GM18868 (cell line): ENCODE results near the gene IGF2BP1.
"Not testable (repeated sequence)": the region's sequence is repeated elsewhere in the genome, so short reads cannot be mapped to it uniquely, and the experiment has no call there.

Experiments used
- ATAC-seq: cut with Tn5 transposase; IDR thresholded peaks from one replicate; pipeline ENCODE4 v1.9.1; 2021; ENCODE audit warnings: mild to moderate bottlenecking, moderate library complexity; ENCODE audit not compliant: unreplicated experiment

The IGF2BP1 gene

DNA sequence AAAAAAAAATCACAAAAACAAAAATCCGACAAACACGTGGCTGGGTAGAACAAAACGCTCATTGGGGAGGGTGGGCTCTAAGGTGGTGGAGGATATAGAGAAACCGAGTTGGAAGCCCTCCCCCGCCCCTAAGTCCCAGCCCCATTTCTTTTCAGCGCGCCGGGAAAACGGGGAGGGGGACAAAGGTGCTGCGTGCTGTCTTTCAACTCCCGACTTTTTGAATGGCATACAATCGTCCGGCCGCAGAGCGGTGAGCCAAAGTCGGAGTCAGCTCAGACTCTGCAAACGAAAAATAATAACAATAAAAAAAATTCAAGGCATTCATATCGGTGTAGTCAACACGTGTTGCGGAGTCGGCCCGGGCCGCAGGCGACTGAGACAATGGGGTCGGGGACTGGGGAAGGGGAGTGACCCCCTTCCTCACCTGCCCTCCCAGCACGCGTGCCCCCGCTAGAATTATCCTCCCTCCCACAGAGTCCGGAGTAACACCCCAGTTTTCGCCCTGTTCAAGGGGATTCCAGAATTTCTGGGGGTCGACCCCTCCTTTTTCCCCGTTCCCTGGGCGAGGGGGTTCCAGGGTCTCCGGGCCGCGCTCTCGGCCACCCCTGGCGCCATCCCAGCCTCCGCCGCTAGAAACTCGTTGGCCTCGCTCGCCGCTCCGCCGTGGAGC, 1.7 kb upstream of the IGF2BP1 start:
- no peak for ATAC-seq

DNA sequence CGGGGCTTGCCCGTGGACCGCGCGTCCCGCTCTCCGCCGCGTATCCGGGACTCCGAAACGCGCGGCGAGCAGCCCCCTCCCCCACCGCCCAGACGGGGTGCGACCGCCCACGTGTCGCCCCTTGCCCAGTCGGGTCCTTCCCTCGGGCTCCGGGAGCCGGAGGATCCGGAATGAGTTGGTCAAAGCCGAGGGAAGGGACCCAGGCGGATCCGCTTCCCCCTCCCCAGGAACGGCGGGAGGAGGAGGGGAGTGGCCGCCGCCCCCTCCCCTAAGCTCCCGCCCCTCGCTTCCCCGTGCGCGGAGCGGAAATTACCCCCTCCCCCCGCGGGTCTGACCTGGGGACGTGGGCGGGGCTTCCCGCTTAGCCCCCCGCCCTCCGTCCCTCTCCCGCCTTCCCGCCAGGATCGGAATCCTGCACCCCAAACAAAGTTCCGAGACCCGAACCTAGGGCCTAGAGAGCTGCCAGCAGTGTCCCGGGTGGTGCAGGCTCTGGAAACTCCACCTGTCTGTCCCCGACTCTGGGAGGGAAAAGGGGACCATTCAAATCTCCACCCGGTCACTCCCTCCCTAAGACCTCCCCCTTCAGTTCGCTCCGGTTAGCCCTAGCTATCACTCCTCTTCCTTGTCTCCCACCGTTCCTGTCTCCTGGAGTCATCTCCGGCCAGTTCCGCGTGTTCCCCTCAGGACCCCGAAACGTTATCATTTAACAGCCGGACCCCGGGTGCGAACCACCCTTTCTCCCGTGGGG, 1.0 kb upstream of the IGF2BP1 start:
- no peak for ATAC-seq

DNA sequence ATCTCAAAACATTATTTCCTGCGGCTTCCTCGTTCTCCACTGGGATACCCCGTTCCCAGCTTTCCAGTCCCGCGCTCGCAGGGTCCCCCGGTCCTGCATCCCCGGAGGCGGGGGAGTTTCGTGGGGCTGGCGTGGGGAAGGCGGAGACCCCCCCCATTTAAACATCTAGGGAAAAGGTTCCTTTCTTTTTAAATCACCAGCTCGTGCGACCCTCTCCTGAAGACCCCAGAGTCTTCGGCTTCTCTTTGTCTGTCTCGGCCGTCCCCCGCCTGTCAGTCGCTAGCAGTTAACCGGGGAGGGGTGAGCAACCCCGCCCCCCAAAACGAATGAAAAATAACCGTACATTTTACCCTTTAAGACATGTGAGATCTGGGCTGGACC, 473 bp upstream of the IGF2BP1 start:
- ATAC-seq: no peak

DNA sequence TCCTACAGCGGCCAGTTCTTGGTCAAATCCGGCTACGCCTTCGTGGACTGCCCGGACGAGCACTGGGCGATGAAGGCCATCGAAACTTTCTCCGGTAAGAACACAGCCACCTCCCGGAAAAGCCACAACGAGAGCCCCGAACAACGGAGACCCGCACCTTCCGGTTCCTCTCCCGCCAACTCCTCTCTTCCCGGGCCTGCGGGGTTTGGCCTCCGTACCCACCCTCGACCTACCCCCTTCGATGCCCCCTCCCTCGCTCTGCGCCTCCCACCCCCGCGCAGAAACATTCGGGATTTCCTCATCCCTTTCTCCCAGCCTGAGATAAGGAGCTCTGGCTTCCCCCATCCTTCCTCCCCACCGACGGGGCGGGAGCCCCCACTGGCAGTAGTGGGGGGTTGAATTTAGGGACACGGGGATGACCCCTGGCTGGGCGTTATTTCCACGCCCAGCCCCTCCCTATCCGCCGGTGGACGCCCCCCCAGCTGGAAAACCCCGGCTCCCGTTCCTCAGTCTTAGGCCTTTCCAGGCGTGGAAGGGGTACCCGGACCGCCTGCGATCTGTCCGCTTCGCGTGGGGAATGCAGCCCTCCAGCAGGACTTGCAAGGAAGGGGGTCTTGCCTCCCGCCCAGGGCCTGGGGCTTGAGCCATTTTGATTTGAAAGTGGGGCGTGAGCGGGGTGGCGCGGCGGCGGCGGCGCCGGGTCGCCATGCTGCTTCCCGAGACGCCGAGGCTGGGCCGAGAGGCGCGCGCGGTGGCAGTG, 822 bp downstream of the IGF2BP1 start:
- ATAC-seq: no peak

DNA sequence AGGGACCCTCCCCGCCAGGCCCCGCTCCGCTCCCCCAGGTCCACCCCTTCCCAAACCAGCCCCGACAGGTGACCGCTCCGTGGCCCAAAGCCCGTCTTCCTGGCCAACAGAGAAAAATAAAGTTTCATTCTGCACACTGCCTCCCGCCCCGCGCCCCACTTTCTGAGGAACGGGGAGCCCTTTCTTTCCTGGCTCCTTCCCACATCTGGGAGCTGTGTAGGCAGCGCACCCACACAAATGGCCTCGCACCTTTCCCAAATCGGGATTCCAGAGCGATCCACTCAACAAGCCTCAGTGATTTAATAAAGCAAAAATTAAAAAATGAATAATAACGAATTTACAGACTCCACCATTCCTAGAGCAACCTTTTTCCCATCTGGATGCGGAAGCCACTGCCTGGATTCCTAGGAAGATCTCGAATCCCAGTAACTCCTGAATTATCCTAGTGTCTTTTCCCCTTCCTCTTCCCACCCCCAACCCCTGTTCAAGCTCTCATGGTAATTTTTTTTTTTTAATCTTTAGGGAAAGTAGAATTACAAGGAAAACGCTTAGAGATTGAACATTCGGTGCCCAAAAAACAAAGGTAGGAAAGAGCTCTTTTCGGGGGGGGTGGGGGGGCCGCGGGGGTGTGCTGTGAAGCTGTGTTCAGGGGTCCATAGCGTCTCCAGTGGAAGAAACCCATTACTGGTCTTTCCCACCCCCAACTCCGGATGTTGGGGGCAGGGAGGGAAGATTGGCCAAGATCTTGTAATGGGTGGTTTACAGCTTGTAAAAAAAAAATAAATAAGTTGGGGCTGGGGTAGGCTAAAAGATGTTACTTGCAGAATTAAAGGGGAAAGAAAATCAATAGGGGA, 1.6 kb downstream of the IGF2BP1 start:
- ATAC-seq: no peak

DNA sequence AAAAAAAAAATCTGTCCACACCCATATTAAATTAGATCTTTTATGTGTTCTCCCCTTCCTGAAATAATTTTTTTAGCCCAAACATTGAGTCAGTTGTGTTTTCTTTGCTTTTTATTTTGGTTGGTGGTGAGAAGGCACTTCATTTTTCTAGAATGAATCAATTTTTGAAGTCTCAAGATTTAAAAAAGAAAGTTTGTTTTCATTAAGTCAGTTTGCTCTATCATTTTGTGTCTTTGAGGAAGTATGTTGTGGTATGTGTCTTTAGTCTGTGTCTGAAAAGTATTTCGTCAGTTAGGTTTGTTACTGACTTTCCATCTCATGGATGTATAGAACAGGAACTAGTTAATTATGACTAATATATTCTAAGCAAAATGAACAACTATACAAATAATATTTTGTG, 3.8 kb downstream of the IGF2BP1 start:
- ATAC-seq: no peak

DNA sequence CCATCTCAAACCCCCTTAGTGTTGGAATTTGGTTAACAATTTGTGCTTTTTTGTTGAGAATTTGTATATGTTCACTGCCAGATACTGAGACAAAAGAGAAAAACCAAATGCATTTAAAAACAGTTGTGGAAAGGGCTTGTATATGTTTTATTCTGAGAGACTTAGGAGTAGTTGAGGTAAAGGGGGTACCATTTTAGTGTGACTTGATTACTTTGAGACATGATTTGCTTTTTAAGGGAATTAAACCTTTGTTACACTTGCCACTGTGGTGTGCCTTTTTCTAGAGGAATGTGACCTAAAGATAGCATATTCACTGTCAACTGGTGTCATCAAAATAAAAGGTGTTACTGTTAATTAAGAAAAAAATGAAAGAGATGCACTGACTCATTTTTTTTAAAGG, 4.5 kb downstream of the IGF2BP1 start:
- no peak for ATAC-seq

DNA sequence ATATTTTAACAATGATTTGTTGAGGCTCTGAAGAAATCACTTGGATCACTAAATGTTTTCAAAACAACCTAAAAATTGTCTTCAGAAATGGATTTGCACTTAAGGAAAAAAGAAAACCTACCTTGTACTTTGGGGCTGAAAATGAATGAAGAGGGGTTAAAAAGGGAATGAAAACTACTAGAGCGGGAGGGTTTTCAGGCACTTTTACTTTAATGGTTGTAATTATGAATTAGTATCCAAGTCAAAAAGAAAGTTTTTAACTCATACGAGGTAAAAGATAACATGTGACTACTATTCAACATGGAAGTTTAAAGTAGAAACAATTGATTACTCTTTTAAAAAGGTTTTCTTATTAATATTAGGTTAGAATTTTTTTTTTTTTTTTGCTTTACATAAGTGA, 5.1 kb downstream of the IGF2BP1 start:
- ATAC-seq: no peak

DNA sequence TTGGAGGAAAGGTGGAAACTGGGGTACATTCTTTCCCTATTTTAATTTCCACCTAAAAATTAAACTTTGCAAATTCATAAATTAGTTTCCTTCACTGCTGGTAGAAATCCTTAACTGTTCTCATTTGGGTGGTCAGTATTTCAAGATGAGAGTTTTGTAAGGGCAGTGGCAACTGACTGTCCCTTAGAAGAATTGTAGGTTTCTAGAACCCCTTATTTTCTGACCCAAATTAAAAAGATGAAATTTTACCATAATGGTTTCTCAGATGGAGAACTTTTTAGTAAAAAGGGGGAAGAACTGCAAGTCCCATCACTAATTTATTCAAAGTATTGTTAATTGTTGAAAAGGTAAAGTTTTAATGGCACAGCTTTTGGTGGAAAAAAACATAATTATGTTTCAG, 5.6 kb downstream of the IGF2BP1 start:
- ATAC-seq: no peak

DNA sequence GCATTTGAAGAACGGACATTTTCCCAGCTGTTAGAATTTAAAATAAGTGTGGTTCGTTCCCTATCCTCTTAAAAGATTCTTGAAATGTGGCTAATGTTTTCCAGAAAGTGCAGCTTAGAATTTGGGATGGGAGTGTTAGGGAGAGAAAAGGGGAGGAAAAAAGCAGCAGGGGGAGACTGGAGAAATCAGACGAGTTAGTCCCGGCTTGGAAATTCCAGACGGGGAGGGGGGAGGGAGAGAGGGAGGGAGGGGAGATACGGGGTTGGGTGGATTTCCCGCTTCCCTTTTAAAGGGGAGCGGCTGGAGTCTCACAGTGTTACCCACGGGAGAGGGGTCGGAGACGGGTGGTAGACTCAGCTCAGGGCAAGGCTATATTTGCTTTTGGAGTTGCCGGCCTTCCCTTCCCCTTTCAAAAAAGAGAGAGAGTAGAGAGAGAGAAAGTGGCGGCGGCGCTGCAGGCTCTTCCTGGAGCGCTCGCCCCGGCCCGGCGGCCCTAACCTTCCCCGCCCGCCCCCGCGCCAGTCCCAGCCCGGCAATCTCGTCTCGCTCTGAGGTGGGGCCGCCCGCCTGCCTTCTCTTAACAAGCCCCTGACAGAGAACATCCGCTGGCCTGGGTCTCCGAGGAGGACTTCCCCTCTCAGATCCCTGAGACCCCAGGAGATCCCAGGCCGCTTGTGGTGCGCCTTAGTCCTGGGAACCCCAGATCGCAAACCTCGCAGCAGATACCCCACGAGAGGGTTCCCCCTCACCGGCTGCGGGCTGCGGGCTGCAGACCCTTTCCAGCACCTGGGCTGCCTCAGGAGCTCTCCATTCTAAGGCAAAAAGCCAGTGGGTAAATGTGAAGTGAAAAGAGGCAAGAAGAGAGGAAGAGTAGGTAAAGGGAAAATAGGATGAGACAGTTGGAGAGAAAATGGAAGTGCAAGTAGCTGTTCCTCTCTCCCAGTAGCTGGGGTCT, 6.6 kb downstream of the IGF2BP1 start:
- ATAC-seq: no peak

GRCh38 chr17:49005140-49005539, 8.0 kb downstream of the IGF2BP1 start:
- no peak for ATAC-seq

- ATAC-seq: not testable (repeated sequence)
Measured at GRCh38 chr17:49008908-49009307, 11.7 kb downstream of the IGF2BP1 start.

DNA sequence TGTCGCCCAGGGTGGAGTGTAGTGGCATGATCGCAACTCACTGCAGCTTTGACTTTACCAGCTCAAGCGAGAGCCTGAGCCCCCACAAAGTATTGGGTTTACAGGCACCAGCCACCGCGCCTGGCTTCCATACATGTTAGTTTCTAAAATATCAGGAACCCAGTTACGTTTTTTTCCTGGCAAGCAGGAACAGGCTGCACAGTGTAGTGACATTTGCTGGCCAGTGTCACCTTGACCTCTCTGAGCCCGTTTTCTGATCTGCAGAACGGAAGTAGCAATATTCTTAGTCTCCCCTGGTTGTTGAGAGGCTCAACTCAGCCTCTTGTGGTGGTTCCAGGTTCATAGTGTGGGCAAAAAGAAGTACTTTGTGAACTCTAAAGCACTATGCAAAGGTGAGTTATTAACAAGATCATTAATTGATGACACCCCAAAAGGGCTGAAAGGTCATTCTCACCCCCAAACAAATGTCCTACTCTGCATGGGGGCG, 15.6 kb downstream of the IGF2BP1 start:
- ATAC-seq: no peak

- ATAC-seq: no peak
Measured at GRCh38 chr17:49013311-49014213, 16.4 kb downstream of the IGF2BP1 start.

- ATAC-seq: no peak
Measured at GRCh38 chr17:49015179-49015923, 18.2 kb downstream of the IGF2BP1 start.

DNA sequence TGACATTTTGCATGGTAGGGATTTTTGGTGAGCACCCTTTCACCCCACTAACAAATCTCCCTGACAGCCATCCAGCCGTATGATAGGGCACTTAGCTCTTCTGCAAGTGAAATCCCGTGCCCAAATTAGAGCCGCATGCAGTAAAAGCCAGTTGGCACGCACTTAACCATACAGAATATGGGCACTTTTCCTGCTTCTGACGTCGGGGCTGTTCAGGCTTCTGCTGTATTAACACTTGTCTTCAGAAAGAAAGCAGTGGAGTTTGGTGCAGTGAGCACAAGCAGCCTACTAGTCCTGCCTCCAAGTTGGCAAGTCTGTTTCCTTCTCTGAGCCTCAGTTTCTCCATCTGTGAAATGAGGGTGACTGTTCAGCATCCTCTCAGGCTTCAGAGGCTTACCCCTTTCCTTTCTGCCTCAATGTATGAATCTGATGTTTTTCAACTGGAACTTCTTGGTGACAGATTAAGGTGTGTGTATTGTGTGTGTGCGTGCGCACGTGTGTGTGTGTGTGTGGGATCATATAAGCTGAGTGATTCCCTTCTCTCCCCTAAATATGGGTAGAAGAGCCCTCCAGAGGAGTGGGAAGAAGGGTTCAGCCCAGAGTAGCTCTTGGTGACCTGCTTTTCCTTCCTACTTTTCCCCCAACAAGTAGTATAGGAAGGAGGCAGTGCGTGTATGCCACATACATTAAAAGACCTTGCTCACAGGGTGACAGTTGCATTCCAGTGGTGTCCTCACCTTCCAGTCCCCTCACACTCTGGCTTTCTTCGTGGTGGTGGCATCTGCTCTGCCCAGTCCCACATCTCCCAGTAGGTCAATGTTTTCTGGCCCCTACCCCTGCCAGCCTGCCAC, 19.0 kb downstream of the IGF2BP1 start:
- no peak for ATAC-seq
